ENCODE measurements around the gene ZKSCAN4. TPM values are rescaled to one million over a fixed set of nuclear protein-coding genes. Genes with fewer than 3 reads are reported as not detected.

Gene ZKSCAN4
- total and polyA plus RNA-seq, 2 of the 8 experiments (the other 6 are each of a cell fraction or from before 2014, with no cell fraction given): 2.2 to 6.6 TPM

DNA sequence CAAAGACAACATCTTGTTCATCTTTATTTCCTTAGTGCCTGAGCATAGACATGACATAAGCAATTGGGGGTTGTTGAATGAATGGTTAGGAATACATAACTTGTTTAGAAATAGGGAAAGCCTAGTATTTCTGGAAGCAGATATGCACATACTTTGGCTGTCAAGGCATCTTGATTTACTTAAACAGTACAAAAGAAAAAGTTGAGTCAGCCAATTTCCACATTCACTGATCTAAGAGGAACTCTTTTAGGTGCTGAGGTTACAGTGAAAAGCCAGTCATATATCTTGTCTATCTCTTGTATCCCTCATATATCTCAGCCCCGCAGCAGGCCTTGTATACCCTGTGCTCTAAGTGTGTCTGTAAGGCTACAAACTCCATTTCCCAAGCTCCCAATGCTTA is 11.6 kb downstream of the ZKSCAN4 start (continued):
- TF ChIP-seq EZH2 (IDR thresholded peaks at IDR 0.05; ENCODE audit: low read depth, low read length, severe bottlenecking): no peak
- TF ChIP-seq GTF2F1 (IDR thresholded peaks at IDR 0.05; ENCODE audit: borderline replicate concordance, low read depth, low read length): no peak
- no peak for TF ChIP-seq NRF1 (IDR thresholded peaks at IDR 0.05; ENCODE audit: low read depth, low read length)
- TF ChIP-seq FOSL1 (IDR thresholded peaks at IDR 0.05; ENCODE audit: insufficient read depth, low read depth, low read length): no peak
- TF ChIP-seq SP1 (IDR thresholded peaks at IDR 0.05; ENCODE audit: low read depth, low read length): no peak
